Rectal smooth muscle tissue (tissue), 1 donor: ENCODE measurements around the gene NOX4.
A peak's percentile ranks its signal among the peaks of the same experiment; 100 is the strongest.

ENCODE experiments used
- H3K27ac ChIP-seq: one replicate; pipeline ENCODE4 v1.7.0; 2013; ENCODE audit warnings: low read depth, low read length, inconsistent platforms
- H3K27me3 ChIP-seq: one replicate; pipeline ENCODE4 v1.7.0; 2013; ENCODE audit warnings: low read length; ENCODE audit not compliant: control insufficient read depth, insufficient read depth
- H3K36me3 ChIP-seq: one replicate; pipeline ENCODE4 v1.7.0; 2013; ENCODE audit warnings: low read length; ENCODE audit not compliant: control insufficient read depth, insufficient read depth
- H3K4me1 ChIP-seq: one replicate; pipeline ENCODE4 v1.7.0; 2013; ENCODE audit warnings: low read length; ENCODE audit not compliant: control insufficient read depth, insufficient read depth
- H3K4me3 ChIP-seq: one replicate; pipeline ENCODE4 v1.7.0; 2013; ENCODE audit warnings: low read length
- H3K9ac ChIP-seq: one replicate; pipeline ENCODE4 v1.7.0; 2013; ENCODE audit warnings: low read length

NOX4 gene

DNA sequence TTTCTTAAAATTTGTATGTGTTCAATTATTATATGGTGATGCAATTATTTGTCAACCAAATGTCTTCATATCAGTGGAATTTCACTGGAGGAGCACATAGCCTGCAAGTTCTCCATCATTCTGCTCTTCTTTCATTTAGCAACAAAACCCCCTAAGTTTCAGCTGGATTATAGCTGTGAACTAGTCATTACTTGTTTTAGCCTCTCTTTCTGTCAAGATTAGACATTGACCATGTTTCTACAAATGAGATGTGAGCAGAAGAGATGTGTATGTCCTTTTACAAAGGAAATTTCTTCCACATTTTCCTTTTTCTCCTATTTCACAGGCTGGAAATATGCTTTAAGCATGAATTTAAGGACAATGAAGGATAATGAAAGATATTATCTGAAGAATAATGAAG lies 9.2 kb upstream of the NOX4 start:
- Histone ChIP-seq H3K4me3 (no peak overlapping the region), H3K4me1 (no peaks in the 10 kb centered on the region), H3K27me3 (no peaks in the 10 kb centered on the region), H3K9ac (no peak overlapping the region), H3K36me3 (no peaks in the 10 kb centered on the region), H3K27ac (no peak overlapping the region)

DNA sequence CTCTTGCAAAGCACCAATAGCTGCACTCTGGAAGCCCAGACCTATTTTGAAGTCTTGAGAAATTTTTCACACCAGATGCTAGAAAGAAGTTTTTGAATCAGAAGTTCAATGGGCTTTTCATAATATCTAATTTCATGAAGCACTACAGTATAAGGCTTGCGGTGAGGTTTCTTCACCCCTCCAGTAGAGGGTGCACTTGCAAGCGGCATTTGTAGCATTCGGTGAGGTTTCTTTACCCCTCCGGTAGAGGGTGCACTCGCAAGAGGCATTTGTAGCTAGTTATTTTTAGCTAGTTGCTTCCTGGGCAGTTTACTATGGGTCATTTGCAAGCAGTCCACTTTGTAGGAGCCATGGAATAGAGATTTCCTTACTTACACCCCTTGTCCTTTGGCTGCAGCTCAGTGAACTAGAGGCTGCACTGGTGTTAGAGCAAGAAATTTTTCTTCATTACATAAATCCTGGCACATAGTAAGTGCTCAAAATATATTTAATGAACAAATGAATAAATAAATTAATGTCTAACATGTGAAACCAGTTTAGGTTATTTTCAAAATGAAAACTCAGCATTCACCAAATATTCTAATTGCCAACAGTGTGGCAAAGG lies 7.8 kb upstream of the NOX4 start:
- H3K9ac ChIP-seq = no peak overlapping the region
- H3K27ac ChIP-seq = no peak overlapping the region

DNA sequence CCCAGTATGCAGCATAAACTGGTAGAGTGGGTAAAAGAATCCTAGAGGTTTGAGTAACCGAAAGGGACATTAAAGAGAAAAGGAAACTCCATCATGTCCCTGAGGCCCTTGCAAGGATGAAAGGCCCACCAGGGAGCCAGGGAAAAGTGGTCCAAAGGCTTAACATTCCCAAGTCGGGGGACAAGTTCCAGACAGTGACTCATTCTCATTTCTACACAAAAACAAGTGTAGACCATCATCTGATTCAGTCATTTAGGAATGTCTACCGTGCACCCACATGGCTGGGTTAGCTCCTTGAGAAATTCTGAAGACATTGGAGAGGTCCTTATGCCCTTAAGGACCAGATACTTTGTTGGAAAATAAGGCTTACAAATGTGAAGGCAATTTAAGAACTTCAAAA lies 4.8 kb upstream of the NOX4 start:
- Histone ChIP-seq H3K9ac (no peak overlapping the region), H3K4me3 (no peak overlapping the region), H3K36me3 (no peaks in the 10 kb centered on the region), H3K27ac (no peak overlapping the region), H3K27me3 (no peaks in the 10 kb centered on the region), H3K4me1 (no peaks in the 10 kb centered on the region)

More for the DNA sequence above, 7.8 kb upstream of the NOX4 start:
- Histone ChIP-seq H3K27me3 (no peaks in the 10 kb centered on the region), H3K36me3 (no peaks in the 10 kb centered on the region), H3K4me1 (no peaks in the 10 kb centered on the region), H3K4me3 (no peak overlapping the region)

DNA sequence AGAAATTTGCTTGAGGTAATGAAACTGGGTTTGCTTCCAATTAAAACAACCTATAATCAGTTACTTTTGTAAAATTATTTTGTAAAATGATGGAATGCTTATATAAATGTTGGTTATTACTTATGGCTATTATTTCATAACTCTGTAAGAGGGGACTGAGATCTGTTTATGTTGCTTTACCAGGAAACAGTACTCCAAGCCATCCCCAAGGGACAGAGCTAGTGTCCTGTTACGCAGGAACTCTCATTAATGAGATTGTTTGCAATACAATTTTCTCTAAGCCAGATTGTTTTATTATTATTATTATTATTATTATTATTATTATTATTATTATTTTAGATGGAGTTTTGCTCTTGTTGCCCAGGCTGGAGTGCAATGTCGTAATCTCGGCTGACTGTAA lies 2.3 kb upstream of the NOX4 start:
- Histone ChIP-seq H3K27me3 (no peaks in the 10 kb centered on the region), H3K4me3 (no peak overlapping the region), H3K9ac (no peak overlapping the region), H3K4me1 (no peaks in the 10 kb centered on the region), H3K36me3 (no peaks in the 10 kb centered on the region), H3K27ac (no peak overlapping the region)

DNA sequence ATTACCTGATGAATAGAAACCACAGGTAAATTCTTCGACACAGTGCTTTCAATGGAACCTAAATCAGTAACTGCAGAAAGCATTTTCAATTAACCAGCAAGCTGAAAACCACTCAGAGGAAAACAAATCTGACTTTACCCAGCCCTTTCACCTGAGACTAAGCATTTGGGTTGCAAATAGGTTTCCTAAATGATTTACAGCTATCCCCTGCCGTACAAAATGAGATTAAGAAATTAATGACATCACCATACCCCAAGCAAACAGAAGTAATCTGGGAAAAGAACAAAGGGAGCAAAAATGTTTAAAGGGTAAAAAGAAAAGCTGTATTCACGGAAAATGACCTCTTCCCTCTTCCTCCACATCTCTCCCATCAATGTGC lies 584 bp downstream of the NOX4 start:
- Histone ChIP-seq H3K27ac (no peak overlapping the region), H3K36me3 (no peaks in the 10 kb centered on the region), H3K4me3 (peak overlapping the region; percentile 7), H3K4me1 (no peaks in the 10 kb centered on the region), H3K9ac (no peak overlapping the region), H3K27me3 (no peaks in the 10 kb centered on the region)

DNA sequence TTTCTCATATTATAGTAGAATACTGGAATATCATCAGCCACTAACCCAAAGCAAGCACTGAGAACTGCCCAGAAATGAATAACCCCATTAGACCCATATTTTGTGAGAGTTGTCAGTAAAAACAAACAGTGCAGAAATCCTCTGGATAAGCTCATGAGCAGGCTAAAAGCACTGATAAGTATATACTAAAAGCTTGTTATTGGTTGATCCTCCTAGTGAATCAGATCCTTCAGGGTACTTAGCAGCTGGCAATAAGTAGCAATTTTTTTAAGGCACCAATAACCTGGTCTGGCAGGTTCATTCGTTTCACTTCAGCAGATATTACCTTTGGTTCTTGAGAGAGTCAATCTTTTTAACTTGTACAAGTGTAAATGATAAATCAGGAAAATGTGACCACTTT lies 1.2 kb downstream of the NOX4 start:
- Histone ChIP-seq H3K4me3 (no peak overlapping the region), H3K27me3 (no peaks in the 10 kb centered on the region), H3K9ac (no peak overlapping the region), H3K4me1 (no peaks in the 10 kb centered on the region), H3K27ac (no peak overlapping the region), H3K36me3 (no peaks in the 10 kb centered on the region)

DNA sequence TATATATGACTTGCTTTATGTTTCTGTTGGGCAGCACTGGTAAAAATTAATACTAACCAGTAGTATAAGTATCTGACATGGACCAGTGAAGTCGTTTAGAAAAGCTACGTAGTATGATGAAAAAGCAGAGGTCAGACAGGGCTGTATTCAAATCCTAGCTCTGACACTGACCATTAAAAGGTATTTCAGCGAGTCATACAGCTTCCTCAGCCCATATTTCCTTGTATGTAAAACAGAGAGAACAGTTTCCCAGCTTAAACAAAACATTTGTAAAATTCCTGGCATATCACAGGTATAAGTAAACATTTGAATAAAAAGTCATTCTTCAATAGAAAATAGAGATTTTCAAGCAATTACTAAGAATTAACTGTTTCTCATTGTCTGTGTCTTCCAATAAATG lies 4.2 kb downstream of the NOX4 start:
- Histone ChIP-seq H3K9ac (no peak overlapping the region), H3K4me3 (no peak overlapping the region), H3K4me1 (no peaks in the 10 kb centered on the region), H3K27me3 (no peaks in the 10 kb centered on the region), H3K27ac (no peak overlapping the region), H3K36me3 (no peaks in the 10 kb centered on the region)

DNA sequence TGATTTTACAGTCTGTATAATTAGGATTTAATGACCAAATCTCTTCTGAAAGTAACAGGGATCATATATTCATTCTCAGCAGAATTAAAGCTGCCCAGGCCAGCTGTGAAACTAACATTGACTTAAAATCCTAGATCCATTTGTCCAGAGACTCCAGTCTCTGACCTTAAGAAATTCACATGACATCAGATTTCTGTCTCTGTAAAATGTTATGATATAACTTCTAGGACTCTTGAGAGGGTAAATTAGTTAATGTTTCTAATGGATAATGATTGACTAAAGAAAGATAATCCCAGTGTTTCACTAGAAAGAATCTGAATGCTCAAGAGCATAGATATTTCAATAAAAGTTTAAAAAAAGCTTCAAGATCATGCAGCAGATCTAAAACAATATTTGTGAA lies 6.3 kb downstream of the NOX4 start:
- no peak overlapping the region for H3K27ac ChIP-seq
- no peaks in the 10 kb centered on the region for H3K36me3 ChIP-seq
- no peaks in the 10 kb centered on the region for H3K4me1 ChIP-seq

DNA sequence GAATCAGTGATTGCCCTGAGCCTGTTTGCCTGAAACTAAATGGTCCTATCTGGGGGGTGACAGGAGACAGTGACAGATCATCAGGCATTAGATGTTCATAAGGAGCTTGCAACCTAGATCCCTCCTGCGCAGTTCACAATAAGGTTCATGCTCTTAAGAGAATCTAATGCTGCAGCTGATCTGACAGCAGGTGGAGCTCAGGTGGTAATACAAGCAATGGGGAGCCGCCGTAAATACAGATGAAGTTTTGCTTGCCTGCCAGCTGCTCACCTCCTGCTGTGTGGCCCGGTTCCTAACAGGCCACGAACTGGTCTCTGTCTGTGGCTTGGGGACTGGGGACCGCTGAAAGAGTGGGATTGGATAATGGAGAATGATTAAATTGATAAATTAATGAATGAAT lies 14.0 kb downstream of the NOX4 start:
- Histone ChIP-seq H3K36me3 (no peaks in the 10 kb centered on the region), H3K27ac (no peak overlapping the region), H3K4me1 (no peaks in the 10 kb centered on the region), H3K27me3 (no peaks in the 10 kb centered on the region), H3K9ac (no peak overlapping the region), H3K4me3 (no peak overlapping the region)

More for the DNA sequence above, 6.3 kb downstream of the NOX4 start:
- no peak overlapping the region for H3K4me3 ChIP-seq
- no peak overlapping the region for H3K9ac ChIP-seq
- no peaks in the 10 kb centered on the region for H3K27me3 ChIP-seq

DNA sequence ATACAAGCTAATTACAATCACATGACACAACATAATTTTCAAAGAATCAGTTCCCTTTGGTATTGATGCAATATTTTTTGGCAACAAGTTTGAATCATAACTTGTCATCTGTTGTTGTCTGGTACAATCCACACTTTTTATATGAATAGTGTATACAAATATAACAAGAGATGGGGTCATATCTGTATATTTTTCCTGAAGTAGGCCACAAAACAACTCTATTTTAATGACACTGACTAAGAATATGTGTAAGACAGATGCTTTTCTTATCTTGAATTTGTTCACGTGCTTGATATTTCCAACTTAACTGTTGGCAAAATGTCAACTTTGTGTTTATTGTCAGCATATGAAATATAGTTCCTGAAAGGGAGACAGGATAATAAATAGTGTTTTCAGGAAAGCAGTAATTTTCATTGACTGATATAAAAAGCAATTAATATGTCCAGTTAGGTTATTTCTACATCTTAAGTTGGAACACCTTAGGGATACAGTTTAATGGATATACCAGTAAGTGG lies 27.9 kb downstream of the NOX4 start:
- Histone ChIP-seq H3K27ac (no peak overlapping the region), H3K4me1 (no peaks in the 10 kb centered on the region), H3K4me3 (no peak overlapping the region), H3K9ac (no peak overlapping the region), H3K27me3 (no peaks in the 10 kb centered on the region), H3K36me3 (no peaks in the 10 kb centered on the region)

DNA sequence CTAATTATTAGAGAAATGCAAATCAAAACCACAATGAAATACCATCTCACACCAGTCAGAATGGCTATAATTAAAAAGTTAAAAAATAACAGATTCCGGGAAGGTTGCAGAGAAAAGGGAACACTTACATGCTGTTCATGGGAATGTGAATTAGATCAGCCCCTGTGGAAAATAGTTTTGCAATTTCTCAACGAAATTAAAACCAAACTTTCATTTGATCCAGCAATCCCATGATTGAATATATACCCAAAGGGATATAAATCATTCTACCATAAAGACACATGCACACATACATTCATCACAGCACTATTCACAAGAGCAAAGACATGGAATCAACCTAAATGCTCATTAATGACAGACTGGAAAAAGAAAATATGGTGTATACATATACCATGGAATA lies 32.5 kb downstream of the NOX4 start:
- Histone ChIP-seq H3K36me3 (no peaks in the 10 kb centered on the region), H3K27ac (no peak overlapping the region), H3K9ac (no peak overlapping the region), H3K4me1 (no peaks in the 10 kb centered on the region), H3K4me3 (no peak overlapping the region), H3K27me3 (no peaks in the 10 kb centered on the region)

DNA sequence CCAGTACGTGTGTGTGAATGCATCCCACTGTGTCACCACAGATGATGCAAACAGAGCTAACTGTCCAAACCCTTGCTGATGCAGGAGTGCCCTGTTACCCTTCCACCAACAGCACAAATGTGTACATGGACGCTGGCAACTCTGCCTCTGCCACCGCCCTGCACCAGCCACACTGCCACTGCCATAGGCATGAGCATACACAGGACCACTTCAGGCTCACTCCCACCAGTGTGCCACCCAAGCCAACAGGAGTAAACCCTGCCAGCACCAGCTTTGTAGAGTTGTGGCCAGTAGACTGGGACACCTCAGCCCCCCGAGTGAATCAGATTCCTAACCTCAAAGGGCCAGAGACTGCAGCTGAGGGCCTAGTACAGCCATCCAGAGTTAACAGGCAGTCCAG lies 34.0 kb downstream of the NOX4 start:
- H3K4me1 ChIP-seq = no peaks in the 10 kb centered on the region
- no peak overlapping the region for H3K9ac ChIP-seq
- H3K27me3 ChIP-seq = no peaks in the 10 kb centered on the region
- H3K36me3 ChIP-seq = no peaks in the 10 kb centered on the region
- H3K27ac ChIP-seq = no peak overlapping the region
- H3K4me3 ChIP-seq = no peak overlapping the region

DNA sequence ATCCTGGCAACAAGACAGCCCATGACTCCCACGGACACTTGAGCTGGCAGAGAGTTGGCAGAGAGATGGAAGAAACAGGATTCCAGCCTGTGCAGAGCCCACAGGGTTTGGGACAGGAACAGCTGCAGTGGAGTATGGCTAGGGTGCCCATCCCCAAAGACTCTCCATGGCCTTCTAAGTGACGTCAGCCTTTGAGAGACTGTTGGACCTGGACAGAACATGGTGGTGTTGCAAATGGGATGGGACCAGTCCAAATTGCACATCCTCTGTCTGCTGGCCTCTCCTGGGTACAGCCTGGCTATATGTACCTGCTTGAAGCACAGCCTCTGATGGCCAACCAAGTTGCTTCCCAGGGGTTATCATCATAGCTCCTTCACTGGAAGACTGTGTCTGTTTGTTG lies 34.5 kb downstream of the NOX4 start:
- Histone ChIP-seq H3K4me1 (no peaks in the 10 kb centered on the region), H3K27me3 (no peaks in the 10 kb centered on the region), H3K27ac (no peak overlapping the region), H3K4me3 (no peak overlapping the region), H3K36me3 (no peaks in the 10 kb centered on the region), H3K9ac (no peak overlapping the region)
